GM06990 (cell line): ENCODE measurements around the gene LAMC1.

Source experiments
- DNase-seq: peaks from one replicate; pipeline ENCODE4 v3.0.0-alpha.2; 2011; ENCODE audit not compliant: insufficient read length; ENCODE audit errors: extremely low read depth
- H3K27me3 ChIP-seq: replicated peaks from 2 replicates; pipeline ENCODE4 v1.6.0; 2011; ENCODE audit warnings: low read length; ENCODE audit not compliant: control insufficient read depth, insufficient read depth
- H3K36me3 ChIP-seq: 2 replicates; pipeline ENCODE4 v1.5.1; 2011; ENCODE audit warnings: low read length; ENCODE audit not compliant: control insufficient read depth, insufficient read depth
- H3K4me3 ChIP-seq: replicated peaks from 2 replicates; pipeline ENCODE4 v1.5.1; 2011; ENCODE audit warnings: low read depth, mild to moderate bottlenecking, control low read depth, low read length
- CTCF ChIP-seq: IDR thresholded peaks from 2 replicates; pipeline ENCODE4 v1.5.1; 2011; ENCODE audit warnings: low read length, control low read depth, mild to moderate bottlenecking, inconsistent platforms; ENCODE audit not compliant: insufficient read depth, poor library complexity, severe bottlenecking

Gene LAMC1

GRCh38 chr1:183137782-183138181, 114.6 kb downstream of the LAMC1 start:
- no peak for TF ChIP-seq CTCF
- Histone ChIP-seq H3K4me3 (no peak overlapping the region), H3K27me3 (no peaks in the 10 kb centered on the region), H3K36me3 (peaks cover 5% of the 10 kb centered on the region)
- DNase-seq: no peak

- no peak for DNase-seq
- Histone ChIP-seq H3K27me3 (no peaks in the 10 kb centered on the region), H3K36me3 (peaks cover 5% of the 10 kb centered on the region), H3K4me3 (no peak overlapping the region)
- no peak for TF ChIP-seq CTCF
Observed at GRCh38 chr1:183138301-183138700, 115.1 kb downstream of the LAMC1 start.

- Histone ChIP-seq H3K4me3 (no peak overlapping the region), H3K36me3 (peaks cover 5% of the 10 kb centered on the region; the same call in 1 of the 2 replicates), H3K27me3 (no peaks in the 10 kb centered on the region)
- no peak for DNase-seq
- no peak for TF ChIP-seq CTCF
Observed at GRCh38 chr1:183139281-183139942, 116.2 kb downstream of the LAMC1 start.

DNA sequence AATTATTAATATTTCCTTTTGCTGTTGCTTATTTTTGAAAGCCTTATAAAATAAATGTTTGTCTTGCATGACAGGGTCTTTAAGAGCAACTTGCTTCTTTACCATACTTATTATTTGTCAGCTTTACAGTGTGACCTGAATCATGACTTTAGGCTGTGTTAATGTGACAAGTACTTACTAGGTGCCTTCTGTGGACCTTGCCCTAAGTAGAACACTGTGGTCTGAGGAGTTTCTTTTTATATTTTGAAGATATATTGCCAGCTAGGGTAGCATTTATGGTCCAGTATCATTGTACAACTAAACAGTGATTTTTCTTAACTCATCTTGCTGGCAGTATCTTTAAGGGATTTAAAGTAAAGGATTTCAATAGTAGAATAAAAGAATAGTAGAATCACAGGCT, 117.4 kb downstream of the LAMC1 start:
- no peak overlapping the region for H3K4me3 ChIP-seq
- no peak for TF ChIP-seq CTCF
- DNase-seq: no peak
- no peaks in the 10 kb centered on the region for H3K27me3 ChIP-seq
- H3K36me3 ChIP-seq: peaks cover 2% of the 10 kb centered on the region; the same call in 1 of the 2 replicates

DNA sequence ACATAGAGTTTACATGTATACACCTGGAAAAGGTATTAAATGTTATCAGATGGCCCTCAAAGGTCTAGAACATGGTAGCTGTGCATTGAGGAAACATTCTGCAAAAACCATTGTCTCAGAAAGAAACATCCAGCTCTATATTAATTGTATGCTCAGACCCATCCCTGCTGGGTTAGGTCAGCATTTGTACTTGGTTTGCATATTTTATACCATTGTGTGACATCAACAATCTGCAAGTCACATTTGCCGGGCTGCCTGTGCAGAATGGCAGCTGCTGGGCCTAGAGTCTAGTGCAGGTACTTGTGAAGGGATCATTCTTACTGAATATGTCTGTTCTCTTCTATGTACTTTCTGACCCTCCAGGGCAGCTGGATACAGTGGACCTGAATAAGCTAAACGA, 119.0 kb downstream of the LAMC1 start:
- no peak for DNase-seq
- TF ChIP-seq CTCF: no peak
- Histone ChIP-seq H3K36me3 (peaks cover 2% of the 10 kb centered on the region; the same call in 1 of the 2 replicates), H3K27me3 (no peaks in the 10 kb centered on the region), H3K4me3 (no peak overlapping the region)
